ENCODE results near the gene RHBDL3. TPM values are rescaled to one million over a fixed set of nuclear protein-coding genes. Genes with fewer than 3 reads are reported as not detected.

Gene RHBDL3
- polyA plus RNA-seq, 1 donor from 2014 or later: 0.25 TPM

DNA sequence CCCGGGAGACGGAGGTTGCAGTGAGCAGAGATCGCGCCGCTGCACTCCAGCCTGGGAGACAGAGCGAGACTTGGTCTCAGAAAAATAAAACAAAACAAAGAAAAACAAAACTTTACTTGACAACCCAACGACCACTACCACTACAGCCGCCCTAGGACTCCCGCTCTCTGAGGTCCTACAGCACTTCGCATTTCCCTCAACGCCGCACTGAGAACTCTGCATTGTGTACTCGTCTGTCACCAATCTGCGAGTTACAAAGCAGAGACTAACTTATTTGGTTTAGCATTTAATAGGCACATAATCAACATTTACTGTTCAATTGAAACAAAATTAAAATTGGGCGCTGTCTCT is 83.8 kb downstream of the RHBDL3 start:
- Histone ChIP-seq H4K20me1 (ENCODE audit: insufficient read depth) (peaks cover 3% of the 10 kb centered on the region), H3K79me2 (replicated peaks; ENCODE audit: insufficient read depth, low read length) (peaks cover 45% of the 10 kb centered on the region), H2AFZ (ENCODE audit: low read depth, low read length) (peak overlapping the region; percentile 99), H3K4me2 (ENCODE audit: low read length) (peak overlapping the region; percentile 92), H3K36me3 (ENCODE audit: insufficient read depth, low read length) (no peaks in the 10 kb centered on the region), H3F3A (ENCODE audit: insufficient read depth, low read length, poor library complexity, severe bottlenecking) (peaks cover 6% of the 10 kb centered on the region), H3K27me3 (ENCODE audit: insufficient read depth, low read depth, low read length) (no peaks in the 10 kb centered on the region), H3K9me3 (ENCODE audit: low read length) (no peaks in the 10 kb centered on the region), H3K9ac (ENCODE audit: low read length) (peak overlapping the region; percentile 98), H3K4me3 (ENCODE audit: low read length) (peak overlapping the region; percentile 92), H3K27ac (ENCODE audit: low read length) (peak overlapping the region; percentile 98), H3K9me2 (ENCODE audit: insufficient read depth, low read length) (no peaks in the 10 kb centered on the region)
- no peak for TF ChIP-seq SMC3 (conservative IDR thresholded peaks at IDR 0.05; ENCODE audit: poor library complexity)
- TF ChIP-seq EZH2 (IDR thresholded peaks at IDR 0.05; ENCODE audit: borderline replicate concordance, insufficient read depth, low read length, poor library complexity, severe bottlenecking): no peak
- TF ChIP-seq EP300 (conservative IDR thresholded peaks at IDR 0.05; ENCODE audit: poor library complexity, severe bottlenecking): no peak
- TF ChIP-seq MXI1 (conservative IDR thresholded peaks at IDR 0.05; ENCODE audit: poor library complexity, severe bottlenecking): no peak
- TF ChIP-seq, protein P1, sequence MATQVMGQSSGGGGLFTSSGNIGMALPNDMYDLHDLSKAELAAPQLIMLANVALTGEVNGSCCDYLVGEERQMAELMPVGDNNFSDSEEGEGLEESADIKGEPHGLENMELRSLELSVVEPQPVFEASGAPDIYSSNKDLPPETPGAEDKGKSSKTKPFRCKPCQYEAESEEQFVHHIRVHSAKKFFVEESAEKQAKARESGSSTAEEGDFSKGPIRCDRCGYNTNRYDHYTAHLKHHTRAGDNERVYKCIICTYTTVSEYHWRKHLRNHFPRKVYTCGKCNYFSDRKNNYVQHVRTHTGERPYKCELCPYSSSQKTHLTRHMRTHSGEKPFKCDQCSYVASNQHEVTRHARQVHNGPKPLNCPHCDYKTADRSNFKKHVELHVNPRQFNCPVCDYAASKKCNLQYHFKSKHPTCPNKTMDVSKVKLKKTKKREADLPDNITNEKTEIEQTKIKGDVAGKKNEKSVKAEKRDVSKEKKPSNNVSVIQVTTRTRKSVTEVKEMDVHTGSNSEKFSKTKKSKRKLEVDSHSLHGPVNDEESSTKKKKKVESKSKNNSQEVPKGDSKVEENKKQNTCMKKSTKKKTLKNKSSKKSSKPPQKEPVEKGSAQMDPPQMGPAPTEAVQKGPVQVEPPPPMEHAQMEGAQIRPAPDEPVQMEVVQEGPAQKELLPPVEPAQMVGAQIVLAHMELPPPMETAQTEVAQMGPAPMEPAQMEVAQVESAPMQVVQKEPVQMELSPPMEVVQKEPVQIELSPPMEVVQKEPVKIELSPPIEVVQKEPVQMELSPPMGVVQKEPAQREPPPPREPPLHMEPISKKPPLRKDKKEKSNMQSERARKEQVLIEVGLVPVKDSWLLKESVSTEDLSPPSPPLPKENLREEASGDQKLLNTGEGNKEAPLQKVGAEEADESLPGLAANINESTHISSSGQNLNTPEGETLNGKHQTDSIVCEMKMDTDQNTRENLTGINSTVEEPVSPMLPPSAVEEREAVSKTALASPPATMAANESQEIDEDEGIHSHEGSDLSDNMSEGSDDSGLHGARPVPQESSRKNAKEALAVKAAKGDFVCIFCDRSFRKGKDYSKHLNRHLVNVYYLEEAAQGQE (IDR thresholded peaks at IDR 0.05; ENCODE audit: borderline replicate concordance): no peak
- no peak for TF ChIP-seq RAD21 (conservative IDR thresholded peaks at IDR 0.05)
- TF ChIP-seq POLR2AphosphoS5 (IDR thresholded peaks at IDR 0.05): no peak
- TF ChIP-seq TAF1 (IDR thresholded peaks at IDR 0.05; ENCODE audit: low read depth): no peak
- TF ChIP-seq, protein P2, sequence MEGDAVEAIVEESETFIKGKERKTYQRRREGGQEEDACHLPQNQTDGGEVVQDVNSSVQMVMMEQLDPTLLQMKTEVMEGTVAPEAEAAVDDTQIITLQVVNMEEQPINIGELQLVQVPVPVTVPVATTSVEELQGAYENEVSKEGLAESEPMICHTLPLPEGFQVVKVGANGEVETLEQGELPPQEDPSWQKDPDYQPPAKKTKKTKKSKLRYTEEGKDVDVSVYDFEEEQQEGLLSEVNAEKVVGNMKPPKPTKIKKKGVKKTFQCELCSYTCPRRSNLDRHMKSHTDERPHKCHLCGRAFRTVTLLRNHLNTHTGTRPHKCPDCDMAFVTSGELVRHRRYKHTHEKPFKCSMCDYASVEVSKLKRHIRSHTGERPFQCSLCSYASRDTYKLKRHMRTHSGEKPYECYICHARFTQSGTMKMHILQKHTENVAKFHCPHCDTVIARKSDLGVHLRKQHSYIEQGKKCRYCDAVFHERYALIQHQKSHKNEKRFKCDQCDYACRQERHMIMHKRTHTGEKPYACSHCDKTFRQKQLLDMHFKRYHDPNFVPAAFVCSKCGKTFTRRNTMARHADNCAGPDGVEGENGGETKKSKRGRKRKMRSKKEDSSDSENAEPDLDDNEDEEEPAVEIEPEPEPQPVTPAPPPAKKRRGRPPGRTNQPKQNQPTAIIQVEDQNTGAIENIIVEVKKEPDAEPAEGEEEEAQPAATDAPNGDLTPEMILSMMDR (IDR thresholded peaks at IDR 0.05; ENCODE audit: poor library complexity, severe bottlenecking): no peak

DNA sequence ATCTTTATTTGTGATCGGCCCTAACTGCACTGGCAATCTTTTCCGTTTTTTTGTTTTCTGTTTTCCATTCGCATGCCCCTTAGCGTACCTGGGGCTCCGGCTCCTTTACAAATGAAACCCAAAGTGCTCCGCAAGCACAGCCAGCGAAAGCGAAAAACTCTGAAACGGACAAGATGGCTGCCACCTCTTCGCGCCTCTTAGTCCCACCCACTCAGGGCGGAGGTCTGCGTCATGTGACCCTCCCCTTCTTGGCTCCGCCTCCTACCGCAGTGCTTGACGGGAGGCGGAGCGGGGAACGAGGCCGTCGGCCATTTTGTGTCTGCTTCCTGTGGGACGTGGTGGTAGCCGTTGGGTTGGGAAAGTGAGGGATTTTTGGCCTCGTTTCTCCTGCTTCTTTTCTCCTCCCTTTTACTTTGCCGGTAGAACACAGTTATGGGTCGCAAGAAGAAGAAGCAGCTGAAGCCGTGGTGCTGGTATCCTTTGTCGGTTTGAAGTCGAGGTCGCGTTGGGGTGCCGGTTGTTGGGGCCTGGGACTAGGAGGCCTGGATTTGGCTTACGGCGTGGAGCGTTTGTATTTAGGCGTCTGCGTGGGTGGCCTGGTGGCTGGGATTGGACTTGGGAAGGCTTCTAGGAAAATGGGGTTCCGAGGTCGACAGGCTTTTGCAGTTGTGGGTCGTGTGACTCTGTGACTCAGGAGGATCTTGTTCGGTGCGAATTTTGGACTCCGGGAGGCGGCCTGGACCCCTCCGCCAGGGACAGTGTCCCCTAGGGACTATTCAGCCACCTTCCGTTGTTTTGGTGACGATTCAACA is 84.4 kb downstream of the RHBDL3 start, which contains the start of gene ZNF207:
Gene ZNF207 (plus strand): TSS at position 304 of the 812 bp plus-strand sequence. CDS start 129 bp downstream, at position 433.
- H3K36me3 ChIP-seq (ENCODE audit: insufficient read depth, low read length): no peaks in the 10 kb centered on the region
- no peaks in the 10 kb centered on the region for H3K9me2 ChIP-seq (ENCODE audit: insufficient read depth, low read length)
- peak within 1 kb of the TSS; percentile 99 for H2AFZ ChIP-seq (ENCODE audit: low read depth, low read length)
- peaks cover 6% of the 10 kb centered on the region for H3F3A ChIP-seq (ENCODE audit: insufficient read depth, low read length, poor library complexity, severe bottlenecking)
- H3K27me3 ChIP-seq (ENCODE audit: insufficient read depth, low read depth, low read length): no peaks in the 10 kb centered on the region
- H3K4me3 ChIP-seq (ENCODE audit: low read length): peak within 1 kb of the TSS; percentile 92
- H4K20me1 ChIP-seq (ENCODE audit: insufficient read depth): peaks cover 3% of the 10 kb centered on the region
- H3K9ac ChIP-seq (ENCODE audit: low read length): peak within 1 kb of the TSS; percentile 98
- peak within 1 kb of the TSS; percentile 92 for H3K4me2 ChIP-seq (ENCODE audit: low read length)
- TF ChIP-seq SMC3 (conservative IDR thresholded peaks at IDR 0.05; ENCODE audit: poor library complexity): peak; percentile 36
- TF ChIP-seq, protein P2 (IDR thresholded peaks at IDR 0.05; ENCODE audit: poor library complexity, severe bottlenecking): no peak
- TF ChIP-seq POLR2AphosphoS5 (IDR thresholded peaks at IDR 0.05): peak; percentile 99
- TF ChIP-seq RAD21 (conservative IDR thresholded peaks at IDR 0.05): peak; percentile 8
- no peak for TF ChIP-seq EZH2 (IDR thresholded peaks at IDR 0.05; ENCODE audit: borderline replicate concordance, insufficient read depth, low read length, poor library complexity, severe bottlenecking)
- peak; percentile 83 for TF ChIP-seq MXI1 (conservative IDR thresholded peaks at IDR 0.05; ENCODE audit: poor library complexity, severe bottlenecking)
- TF ChIP-seq, protein P1 (IDR thresholded peaks at IDR 0.05; ENCODE audit: borderline replicate concordance): peak; percentile 80
- TF ChIP-seq TAF1 (IDR thresholded peaks at IDR 0.05; ENCODE audit: low read depth): peak; percentile 79
- H3K27ac ChIP-seq (ENCODE audit: low read length): peak within 1 kb of the TSS; percentile 98
- H3K79me2 ChIP-seq (replicated peaks; ENCODE audit: insufficient read depth, low read length): peaks cover 50% of the 10 kb centered on the region
- no peaks in the 10 kb centered on the region for H3K9me3 ChIP-seq (ENCODE audit: low read length)
